ENCODE measurements around the gene HSD17B2. TPM values are rescaled to one million over a fixed set of nuclear protein-coding genes. Genes with fewer than 3 reads are reported as not detected.
A peak's percentile ranks its signal among the peaks of the same experiment; 100 is the strongest.

The HSD17B2 gene
- total RNA-seq, 2 donors from 2014 or later: 44.6 to 69.2 TPM

DNA sequence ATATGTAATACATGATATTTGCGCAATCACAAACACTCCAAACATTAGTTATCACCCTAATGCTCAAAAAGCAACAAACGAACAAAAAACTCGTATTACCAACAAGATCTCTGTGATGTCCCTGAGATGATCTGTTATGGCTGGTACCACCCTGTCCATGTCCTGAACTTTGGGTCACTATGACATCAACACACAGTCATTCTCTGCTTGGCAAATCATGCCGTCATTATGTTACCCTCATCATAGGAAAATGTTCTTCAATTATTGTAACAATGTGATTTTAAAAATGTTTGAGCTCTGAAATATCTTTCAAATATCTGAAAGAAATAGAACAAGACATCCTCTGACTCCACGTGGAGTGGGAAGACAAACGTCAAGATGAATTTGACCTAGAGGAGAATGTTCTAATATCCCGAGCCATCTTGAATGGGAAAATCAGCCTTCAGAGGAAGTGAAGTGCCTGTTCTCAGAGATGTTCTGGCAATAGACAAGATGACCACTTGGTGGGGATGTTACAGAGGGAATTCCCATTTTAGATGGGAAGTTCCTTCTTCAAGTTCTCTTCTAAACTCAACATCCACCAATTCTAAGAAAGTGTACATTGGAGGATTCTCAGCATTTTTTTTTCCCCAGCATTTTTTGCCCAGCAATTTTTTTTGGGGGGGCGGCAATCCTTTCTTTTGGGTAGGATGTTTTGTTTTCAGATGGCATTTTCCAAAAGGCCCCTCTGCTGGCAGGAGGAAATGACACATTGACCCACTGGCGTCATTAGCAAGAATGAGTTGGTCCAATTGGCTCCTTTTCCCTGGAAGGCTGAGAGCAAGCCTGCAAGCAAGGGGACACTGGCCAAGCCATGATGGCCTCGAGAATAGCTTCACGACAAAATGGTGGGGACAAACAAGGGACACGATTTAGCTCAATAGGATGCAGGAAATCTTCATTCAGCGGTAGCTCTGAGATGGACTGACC, 3.7 kb upstream of the HSD17B2 start:
- Histone ChIP-seq H3K9ac (ENCODE audit: low read depth in 2 of 2, low read length in 2 of 2) (no peak overlapping the region), H3K4me1 (peaks cover 6% of the 10 kb centered on the region), H3K27ac (no peak overlapping the region), H3K9me3 (no peaks in the 10 kb centered on the region), H3K36me3 (no peaks in the 10 kb centered on the region), H3K4me3 (no peak overlapping the region), H3K27me3 (no peaks in the 10 kb centered on the region)
- intact Hi-C loops (cut with DNase I): loop anchor here (1.0 to 10.0 kb wide), 2 partner anchors 133 to 199 kb away; no protein-coding TSS in a partner anchor
- peak; percentile 48 for DNase-seq
- TF ChIP-seq, protein P1, sequence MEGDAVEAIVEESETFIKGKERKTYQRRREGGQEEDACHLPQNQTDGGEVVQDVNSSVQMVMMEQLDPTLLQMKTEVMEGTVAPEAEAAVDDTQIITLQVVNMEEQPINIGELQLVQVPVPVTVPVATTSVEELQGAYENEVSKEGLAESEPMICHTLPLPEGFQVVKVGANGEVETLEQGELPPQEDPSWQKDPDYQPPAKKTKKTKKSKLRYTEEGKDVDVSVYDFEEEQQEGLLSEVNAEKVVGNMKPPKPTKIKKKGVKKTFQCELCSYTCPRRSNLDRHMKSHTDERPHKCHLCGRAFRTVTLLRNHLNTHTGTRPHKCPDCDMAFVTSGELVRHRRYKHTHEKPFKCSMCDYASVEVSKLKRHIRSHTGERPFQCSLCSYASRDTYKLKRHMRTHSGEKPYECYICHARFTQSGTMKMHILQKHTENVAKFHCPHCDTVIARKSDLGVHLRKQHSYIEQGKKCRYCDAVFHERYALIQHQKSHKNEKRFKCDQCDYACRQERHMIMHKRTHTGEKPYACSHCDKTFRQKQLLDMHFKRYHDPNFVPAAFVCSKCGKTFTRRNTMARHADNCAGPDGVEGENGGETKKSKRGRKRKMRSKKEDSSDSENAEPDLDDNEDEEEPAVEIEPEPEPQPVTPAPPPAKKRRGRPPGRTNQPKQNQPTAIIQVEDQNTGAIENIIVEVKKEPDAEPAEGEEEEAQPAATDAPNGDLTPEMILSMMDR (IDR thresholded peaks at IDR 0.05): peak; percentile 45

GRCh38 chr16:82033006-82033405, 2.0 kb upstream of the HSD17B2 start:
- intact Hi-C loops (cut with DNase I): loop anchor here (10.0 kb wide), 1 partner anchor 132 kb away; no protein-coding TSS in a partner anchor
- Histone ChIP-seq H3K27me3 (no peaks in the 10 kb centered on the region), H3K4me1 (peaks cover 6% of the 10 kb centered on the region), H3K27ac (peak overlapping the region; percentile 37), H3K36me3 (no peaks in the 10 kb centered on the region), H3K9me3 (no peaks in the 10 kb centered on the region), H3K9ac (ENCODE audit: low read depth in 2 of 2, low read length in 2 of 2) (peak overlapping the region in 1 of 2 donors; percentile 37), H3K4me3 (no peak overlapping the region)
- DNase-seq: peak; percentile 70
- TF ChIP-seq, protein P1 (IDR thresholded peaks at IDR 0.05): no peak

DNA sequence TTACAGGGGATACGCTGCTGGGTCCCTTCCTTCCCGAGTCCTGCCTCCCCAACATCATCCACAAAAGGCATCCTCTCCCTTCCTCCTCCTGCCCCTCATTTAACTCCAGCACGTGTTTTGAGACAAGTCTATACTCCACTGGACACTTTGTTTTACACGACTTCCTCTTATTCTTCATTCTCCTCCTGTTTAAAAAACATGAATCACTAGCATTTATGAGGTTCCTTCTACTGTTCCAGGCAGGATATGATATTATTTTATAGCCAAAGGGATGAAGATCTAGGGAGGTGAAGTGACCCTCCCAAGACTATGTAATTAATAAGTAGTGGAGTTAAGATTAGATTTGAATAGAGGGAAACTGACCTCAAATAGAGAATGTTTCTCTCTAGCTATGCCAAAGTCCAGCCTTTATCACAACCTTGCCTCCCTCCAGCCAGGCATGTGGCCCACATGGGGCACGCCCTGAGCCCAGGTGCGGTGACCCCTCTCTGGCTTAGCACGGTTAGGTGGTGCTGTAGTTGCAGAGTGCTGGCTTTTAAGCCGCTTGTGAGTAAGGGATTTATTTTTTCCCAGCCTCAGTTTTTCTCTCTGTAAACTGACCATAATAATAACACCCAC, 1.3 kb upstream of the HSD17B2 start:
- H3K27me3 ChIP-seq: no peaks in the 10 kb centered on the region
- no peak for DNase-seq
- TF ChIP-seq, protein P1 (IDR thresholded peaks at IDR 0.05): no peak
- H3K9me3 ChIP-seq: no peaks in the 10 kb centered on the region
- intact Hi-C loops (cut with DNase I): loop anchor here (10.0 kb wide), 1 partner anchor 131 kb away; no protein-coding TSS in a partner anchor
- no peaks in the 10 kb centered on the region for H3K36me3 ChIP-seq
- peak overlapping the region; percentile 71 for H3K27ac ChIP-seq
- peaks cover 6% of the 10 kb centered on the region for H3K4me1 ChIP-seq
- H3K9ac ChIP-seq (ENCODE audit: low read depth in 2 of 2, low read length in 2 of 2): peak overlapping the region in 1 of 2 donors; percentile 37
- no peak overlapping the region for H3K4me3 ChIP-seq

DNA sequence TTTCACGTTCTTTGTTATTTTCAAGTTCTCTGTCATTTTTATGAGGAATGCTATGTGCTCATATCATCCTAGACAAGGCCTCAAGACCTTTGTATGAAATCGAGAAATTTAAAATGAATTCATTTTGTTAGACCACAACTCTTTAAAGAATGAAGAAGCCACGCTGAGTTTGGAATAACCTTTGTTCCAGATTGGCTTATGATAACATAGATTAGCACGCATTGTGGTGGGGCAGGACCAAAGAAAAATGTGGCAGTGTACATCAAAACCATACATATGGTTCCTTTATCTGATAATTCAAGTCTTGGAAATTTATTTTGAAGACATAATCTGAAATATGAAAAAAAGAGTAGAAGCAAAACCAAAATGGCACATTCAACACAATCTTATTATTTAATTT, 2.2 kb downstream of the HSD17B2 start:
- Histone ChIP-seq H3K27ac (no peak overlapping the region), H3K36me3 (no peaks in the 10 kb centered on the region), H3K9ac (ENCODE audit: low read depth in 2 of 2, low read length in 2 of 2) (no peak overlapping the region), H3K4me3 (no peak overlapping the region), H3K27me3 (no peaks in the 10 kb centered on the region), H3K9me3 (no peaks in the 10 kb centered on the region), H3K4me1 (peaks cover 6% of the 10 kb centered on the region)
- DNase-seq: no peak
- intact Hi-C loops (cut with DNase I): loop anchor here (10.0 kb wide), 1 partner anchor 128 kb away; no protein-coding TSS in a partner anchor
- TF ChIP-seq, protein P1 (IDR thresholded peaks at IDR 0.05): no peak

GRCh38 chr16:82037666-82038065, 2.6 kb downstream of the HSD17B2 start:
- Histone ChIP-seq H3K4me3 (no peak overlapping the region), H3K9ac (ENCODE audit: low read depth in 2 of 2, low read length in 2 of 2) (no peak overlapping the region), H3K9me3 (no peaks in the 10 kb centered on the region), H3K27me3 (no peaks in the 10 kb centered on the region), H3K27ac (no peak overlapping the region), H3K4me1 (peaks cover 6% of the 10 kb centered on the region), H3K36me3 (no peaks in the 10 kb centered on the region)
- TF ChIP-seq, protein P1 (IDR thresholded peaks at IDR 0.05): no peak
- intact Hi-C loops (cut with DNase I): loop anchor here (10.0 kb wide), 1 partner anchor 127 kb away; no protein-coding TSS in a partner anchor
- no peak for DNase-seq
